Measurements from ENCODE around the gene TCTA. TPM values are rescaled to one million over a fixed set of nuclear protein-coding genes. Genes with fewer than 3 reads are reported as not detected.

Gene TCTA
- total RNA-seq, 2 experiments from 2014 or later, result 10.2 to 10.5 TPM

GRCh38 chr3:49417516-49418120 lies 5.4 kb downstream of the TCTA start:
- H3K27ac Mint-ChIP-seq, result peak overlapping the region; percentile 64
- H3K4me1 Mint-ChIP-seq, result peaks cover 68% of the 10 kb centered on the region
- no peak overlapping the region for H3K4me3 Mint-ChIP-seq
- H3K36me3 Mint-ChIP-seq, result peaks cover 32% of the 10 kb centered on the region
- DNase-seq, result no peak
- H3K27me3 Mint-ChIP-seq, result no peaks in the 10 kb centered on the region
- H3K9me3 Mint-ChIP-seq, result no peaks in the 10 kb centered on the region

- Mint-ChIP-seq H3K4me3 (peak overlapping the region; percentile 43), H3K4me1 (peaks cover 43% of the 10 kb centered on the region)
Observed at GRCh38 chr3:49421890-49422378, 9.7 kb downstream of the TCTA start.

GRCh38 chr3:49422379-49423248 lies 10.4 kb downstream of the TCTA start, which contains the start of gene AMT:
Gene AMT, minus strand, starts transcription at chr3:49422473. Its CDS starts 23 bp downstream, at chr3:49422450.
- Mint-ChIP-seq H3K27me3 (no peaks in the 10 kb centered on the region), H3K27ac (no peak within 1 kb of the TSS), H3K36me3 (peaks cover 6% of the 10 kb centered on the region), H3K4me1 (peaks cover 37% of the 10 kb centered on the region), H3K9me3 (no peaks in the 10 kb centered on the region), H3K4me3 (peak within 1 kb of the TSS; percentile 43)
- DNase-seq, result no peak

More at GRCh38 chr3:49421890-49422378, 9.7 kb downstream of the TCTA start:
- Mint-ChIP-seq H3K27me3 (no peaks in the 10 kb centered on the region), H3K36me3 (peaks cover 6% of the 10 kb centered on the region), H3K9me3 (no peaks in the 10 kb centered on the region), H3K27ac (no peak overlapping the region)
- DNase-seq, result no peak

DNA sequence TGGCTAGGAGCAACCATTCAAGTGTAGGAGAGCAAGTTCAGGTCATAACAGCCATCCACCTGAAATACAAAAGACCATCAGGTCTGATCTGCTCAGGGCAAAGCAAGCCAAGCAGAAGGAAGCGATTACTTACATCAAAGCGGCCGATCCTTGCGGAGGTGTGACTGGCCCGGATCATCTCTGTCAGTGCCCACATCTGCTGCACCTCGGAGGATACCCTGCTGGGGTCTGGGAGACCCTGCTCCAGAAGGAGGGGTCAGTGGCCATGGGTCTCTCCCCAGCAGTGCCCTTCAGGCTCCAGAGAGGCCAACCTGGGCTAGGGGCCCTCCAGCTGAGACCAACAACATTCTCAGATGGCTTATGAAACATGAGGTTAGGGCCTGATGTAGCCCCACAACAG lies 12.6 kb downstream of the TCTA start:
- Mint-ChIP-seq H3K4me1 (peaks cover 41% of the 10 kb centered on the region), H3K4me3 (no peak overlapping the region), H3K9me3 (no peaks in the 10 kb centered on the region), H3K27me3 (no peaks in the 10 kb centered on the region), H3K27ac (no peak overlapping the region), H3K36me3 (peaks cover 2% of the 10 kb centered on the region)
- DNase-seq, result no peak

DNA sequence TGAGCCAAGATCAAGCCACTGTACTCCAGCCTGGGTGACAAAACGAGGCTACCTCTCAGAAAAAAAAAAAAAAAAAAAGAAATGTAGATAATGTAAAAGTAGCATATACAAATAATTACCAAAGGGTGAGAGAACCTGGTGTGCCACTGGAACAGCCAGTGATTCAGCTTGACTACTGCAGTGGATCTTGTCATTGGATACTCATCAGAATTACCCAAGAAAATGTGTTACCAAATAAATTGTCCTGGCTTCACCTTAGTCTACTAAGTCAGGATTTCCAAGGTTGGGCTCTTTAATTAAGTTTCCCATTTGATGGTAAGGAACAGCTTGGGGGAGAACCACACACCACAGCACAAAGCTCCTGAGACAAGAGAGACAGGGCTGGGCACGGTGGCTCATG lies 15.4 kb downstream of the TCTA start:
- peaks cover 25% of the 10 kb centered on the region for H3K4me1 Mint-ChIP-seq
- no peaks in the 10 kb centered on the region for H3K9me3 Mint-ChIP-seq
- H3K4me3 Mint-ChIP-seq, result peak overlapping the region; percentile 7
- no peak for DNase-seq
- H3K27ac Mint-ChIP-seq, result no peak overlapping the region
- peaks cover 2% of the 10 kb centered on the region for H3K36me3 Mint-ChIP-seq
- H3K27me3 Mint-ChIP-seq, result no peaks in the 10 kb centered on the region

DNA sequence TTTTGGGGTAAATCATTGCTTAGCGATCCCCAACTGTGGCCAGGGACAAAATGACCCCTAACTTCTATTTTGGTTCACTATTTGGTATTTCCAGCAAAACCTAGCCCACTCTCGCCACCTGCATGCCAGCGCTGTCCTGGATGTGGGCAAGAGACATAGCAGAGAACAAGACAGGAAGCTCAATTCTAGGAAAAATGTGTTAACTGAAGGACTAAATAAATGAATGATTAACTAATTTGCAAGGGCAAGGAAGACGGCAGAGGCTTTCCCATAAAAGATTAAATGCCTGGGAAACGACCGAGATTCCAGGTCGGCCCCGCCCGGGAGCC lies 16.5 kb downstream of the TCTA start:
- peak overlapping the region; percentile 96 for H3K4me3 Mint-ChIP-seq
- H3K9me3 Mint-ChIP-seq, result no peaks in the 10 kb centered on the region
- H3K27me3 Mint-ChIP-seq, result no peaks in the 10 kb centered on the region
- H3K4me1 Mint-ChIP-seq, result peaks cover 22% of the 10 kb centered on the region
- H3K27ac Mint-ChIP-seq, result peak overlapping the region; percentile 95
- peaks cover 2% of the 10 kb centered on the region for H3K36me3 Mint-ChIP-seq
- DNase-seq, result no peak

DNA sequence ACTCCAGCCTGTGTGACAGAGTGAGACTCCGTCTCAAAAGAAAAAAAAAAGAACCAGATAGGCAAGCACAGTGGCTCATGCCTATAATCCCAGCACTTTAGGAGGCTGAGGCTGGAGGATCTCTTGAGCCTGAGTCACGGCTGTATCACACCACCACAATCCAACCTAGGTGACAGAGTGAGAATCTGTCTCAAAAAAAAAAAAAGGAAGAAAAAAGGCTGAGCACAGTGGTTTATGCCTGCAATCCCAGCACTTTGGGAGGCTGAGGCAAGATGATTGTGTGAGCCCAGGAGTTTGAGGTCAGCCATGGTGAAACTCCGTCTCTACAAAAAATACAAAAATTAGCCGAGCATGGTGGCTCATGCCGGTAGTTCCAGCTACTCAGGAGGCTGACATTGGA lies 22.5 kb downstream of the TCTA start:
- DNase-seq, result no peak
- H3K27ac Mint-ChIP-seq, result no peak overlapping the region
- H3K4me3 Mint-ChIP-seq, result no peak overlapping the region
- H3K4me1 Mint-ChIP-seq, result peaks cover under 1% of the 10 kb centered on the region
- no peaks in the 10 kb centered on the region for H3K27me3 Mint-ChIP-seq
- no peaks in the 10 kb centered on the region for H3K36me3 Mint-ChIP-seq
- no peaks in the 10 kb centered on the region for H3K9me3 Mint-ChIP-seq

GRCh38 chr3:49445391-49445790 lies 33.2 kb downstream of the TCTA start:
- no peaks in the 10 kb centered on the region for H3K36me3 Mint-ChIP-seq
- H3K9me3 Mint-ChIP-seq, result no peaks in the 10 kb centered on the region
- H3K27me3 Mint-ChIP-seq, result no peaks in the 10 kb centered on the region
- peak overlapping the region; percentile 46 for H3K27ac Mint-ChIP-seq
- peaks cover 11% of the 10 kb centered on the region for H3K4me1 Mint-ChIP-seq
- no peak overlapping the region for H3K4me3 Mint-ChIP-seq
- DNase-seq, result no peak

DNA sequence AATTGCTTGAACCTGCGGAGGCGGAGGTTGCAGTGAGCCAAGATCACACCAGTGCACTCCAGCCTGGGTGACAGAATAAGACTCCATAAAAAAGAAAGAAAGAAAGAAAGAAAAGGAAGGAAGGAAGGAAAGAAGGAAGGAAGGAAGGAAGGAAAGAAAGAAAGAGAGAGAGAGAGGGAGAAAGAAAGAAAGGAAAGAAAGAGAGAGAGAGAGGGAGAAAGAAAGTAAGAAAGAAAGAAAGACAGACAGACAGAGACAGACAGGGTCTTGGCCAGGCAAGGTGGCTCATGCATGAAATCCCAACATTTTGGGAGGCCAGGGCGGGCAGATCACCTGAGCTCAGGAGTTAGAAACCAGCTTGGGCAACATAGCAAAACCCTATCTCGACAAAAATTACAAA lies 41.4 kb downstream of the TCTA start:
- Mint-ChIP-seq H3K4me1 (peaks cover 5% of the 10 kb centered on the region), H3K27me3 (no peaks in the 10 kb centered on the region), H3K4me3 (no peak overlapping the region), H3K36me3 (no peaks in the 10 kb centered on the region), H3K9me3 (no peaks in the 10 kb centered on the region), H3K27ac (no peak overlapping the region)
- no peak for DNase-seq

- H3K27me3 Mint-ChIP-seq, result no peaks in the 10 kb centered on the region
Observed at GRCh38 chr3:49454458-49454857, 42.2 kb downstream of the TCTA start.

GRCh38 chr3:49454898-49455681 lies 42.9 kb downstream of the TCTA start:
- Mint-ChIP-seq H3K27ac (no peak overlapping the region), H3K27me3 (no peaks in the 10 kb centered on the region), H3K4me1 (no peaks in the 10 kb centered on the region), H3K9me3 (no peaks in the 10 kb centered on the region), H3K36me3 (no peaks in the 10 kb centered on the region), H3K4me3 (no peak overlapping the region)
- no peak for DNase-seq

More at GRCh38 chr3:49454458-49454857, 42.2 kb downstream of the TCTA start:
- no peaks in the 10 kb centered on the region for H3K9me3 Mint-ChIP-seq
- no peak overlapping the region for H3K27ac Mint-ChIP-seq
- H3K4me3 Mint-ChIP-seq, result no peak overlapping the region
- no peak for DNase-seq
- H3K36me3 Mint-ChIP-seq, result no peaks in the 10 kb centered on the region
- H3K4me1 Mint-ChIP-seq, result no peaks in the 10 kb centered on the region

DNA sequence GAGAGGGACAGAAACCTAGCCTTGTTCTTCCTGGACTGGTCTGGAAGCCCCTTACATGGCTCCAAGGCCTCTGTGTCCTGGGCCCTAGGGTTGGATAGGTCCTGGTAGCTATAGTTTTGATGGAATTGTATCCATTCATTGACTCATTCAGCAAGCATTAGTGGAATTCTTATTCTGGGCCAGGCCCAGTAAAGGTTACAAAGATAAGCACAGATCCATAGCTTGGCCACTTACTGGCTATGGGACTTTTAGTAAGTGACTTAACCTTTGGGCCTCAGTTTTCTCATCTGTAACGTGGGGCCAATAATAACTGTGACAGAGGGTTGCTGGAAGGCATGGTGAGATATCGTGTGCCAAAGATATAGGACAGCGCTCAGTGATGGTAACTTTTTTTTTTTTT lies 44.2 kb downstream of the TCTA start:
- H3K27me3 Mint-ChIP-seq, result no peaks in the 10 kb centered on the region

DNA sequence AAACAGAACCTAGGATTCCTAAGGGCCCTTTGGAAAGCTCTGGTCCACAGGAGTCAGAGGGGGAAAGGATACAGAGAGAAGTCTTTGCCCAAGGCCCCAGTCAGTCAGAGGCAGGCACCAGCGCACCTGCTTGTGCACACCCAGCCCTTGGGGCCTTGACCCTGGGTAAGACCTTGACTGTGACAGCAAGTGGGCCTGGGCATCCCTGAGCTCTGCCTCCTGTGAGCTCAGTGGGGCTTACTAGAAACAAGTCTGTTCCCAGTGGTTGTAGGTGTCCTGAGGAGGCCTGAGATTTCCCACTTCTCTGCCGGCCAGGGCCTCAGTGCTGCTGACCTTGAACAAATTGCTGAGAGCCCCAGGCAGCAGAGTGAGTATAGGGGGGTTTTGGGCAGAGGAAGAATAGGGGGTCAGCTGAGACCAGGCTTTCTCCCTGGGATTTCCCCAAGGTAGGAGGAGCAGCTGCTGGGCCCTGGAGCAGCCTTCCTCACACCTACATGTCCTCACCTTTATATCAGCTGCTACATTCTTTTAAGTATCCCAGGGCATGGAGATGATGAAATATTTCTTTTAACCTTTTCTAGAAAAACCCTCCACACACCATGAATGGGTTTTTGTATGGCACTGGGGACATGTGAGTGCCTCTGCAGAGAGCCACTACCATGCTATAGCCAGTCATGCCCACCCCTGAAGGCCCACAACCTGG lies 48.1 kb downstream of the TCTA start:
- no peak for DNase-seq
- Mint-ChIP-seq H3K27me3 (no peaks in the 10 kb centered on the region), H3K4me1 (no peaks in the 10 kb centered on the region)

More for the DNA sequence above, 44.2 kb downstream of the TCTA start:
- H3K27ac Mint-ChIP-seq, result no peak overlapping the region
- H3K36me3 Mint-ChIP-seq, result no peaks in the 10 kb centered on the region
- no peaks in the 10 kb centered on the region for H3K9me3 Mint-ChIP-seq
- no peak overlapping the region for H3K4me3 Mint-ChIP-seq
- no peak for DNase-seq
- H3K4me1 Mint-ChIP-seq, result no peaks in the 10 kb centered on the region

DNA sequence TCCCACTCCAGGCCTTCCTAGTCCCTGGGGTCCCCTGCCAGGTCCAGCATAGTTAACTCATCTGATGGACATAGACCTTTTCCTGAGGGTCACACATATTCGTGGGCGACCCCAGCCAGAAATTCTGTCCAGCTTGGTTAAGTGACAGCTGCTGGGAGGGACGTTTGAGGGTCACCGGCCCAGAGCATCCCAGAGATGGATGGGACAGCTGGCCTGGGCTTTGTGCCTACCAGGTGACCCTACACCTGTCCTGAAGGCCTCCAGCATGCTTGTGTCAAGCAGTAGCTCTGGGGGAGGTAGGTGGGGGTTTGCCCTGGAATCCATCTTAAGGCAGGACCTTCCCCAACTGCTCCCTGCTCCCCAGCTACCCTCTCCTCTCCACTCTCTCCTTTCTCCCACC lies 48.7 kb downstream of the TCTA start:
- Mint-ChIP-seq H3K27me3 (no peaks in the 10 kb centered on the region), H3K4me1 (no peaks in the 10 kb centered on the region), H3K9me3 (no peaks in the 10 kb centered on the region), H3K36me3 (no peaks in the 10 kb centered on the region), H3K27ac (no peak overlapping the region), H3K4me3 (no peak overlapping the region)
- no peak for DNase-seq

More for the DNA sequence above, 48.1 kb downstream of the TCTA start:
- no peaks in the 10 kb centered on the region for H3K36me3 Mint-ChIP-seq
- H3K9me3 Mint-ChIP-seq, result no peaks in the 10 kb centered on the region
- H3K4me3 Mint-ChIP-seq, result no peak overlapping the region
- no peak overlapping the region for H3K27ac Mint-ChIP-seq
